NCI-H2107 treated with DMSO at 0.1 percent for 48 hours (cell line): Measurements from ENCODE around the gene GID8.

Experiments used
- DNase-seq: peaks from one replicate; lab custom pipeline; 2025; ENCODE audit not compliant: unreplicated experiment; lab: John Stamatoyannopoulos, UW

The GID8 gene

GRCh38 chr20:62941792-62942191 is 3.8 kb downstream of the GID8 start:
- DNase-seq = no peak

- no peak for DNase-seq
These were observed 4.5 kb downstream of the GID8 start for GRCh38 chr20:62942456-62942855.

- no peak for DNase-seq
These were observed 5.4 kb downstream of the GID8 start for GRCh38 chr20:62943396-62943795.

GRCh38 chr20:62944184-62944583 is 6.2 kb downstream of the GID8 start:
- DNase-seq = no peak

- no peak for DNase-seq
These were observed 6.8 kb downstream of the GID8 start for GRCh38 chr20:62944746-62945145.

- no peak for DNase-seq
These were observed 7.9 kb downstream of the GID8 start for GRCh38 chr20:62945771-62946339.

- no peak for DNase-seq
These were observed 9.0 kb downstream of the GID8 start for GRCh38 chr20:62946918-62947317.

GRCh38 chr20:62947532-62948300 is 9.8 kb downstream of the GID8 start:
- DNase-seq = no peak

GRCh38 chr20:62949153-62949821 is 11.3 kb downstream of the GID8 start:
- no peak for DNase-seq

GRCh38 chr20:62949962-62950361 is 12.0 kb downstream of the GID8 start:
- DNase-seq = no peak

- DNase-seq = no peak
These were observed 12.8 kb downstream of the GID8 start for GRCh38 chr20:62950741-62951140.

- no peak for DNase-seq
These were observed 13.4 kb downstream of the GID8 start for GRCh38 chr20:62951143-62951895.

GRCh38 chr20:62951896-62952372 is 14.0 kb downstream of the GID8 start:
- no peak for DNase-seq

GRCh38 chr20:62952373-62952967 is 14.5 kb downstream of the GID8 start, which contains the start of gene SLC17A9:
SLC17A9 (plus strand) TSS chr20:62952709; CDS start chr20:62952831, 122 bp downstream.
- no peak for DNase-seq

- DNase-seq = no peak
These were observed 15.3 kb downstream of the GID8 start for GRCh38 chr20:62952968-62953838.

- DNase-seq = peak; percentile 70
These were observed 16.1 kb downstream of the GID8 start for GRCh38 chr20:62953839-62954703.

- DNase-seq = no peak
These were observed 17.8 kb downstream of the GID8 start for GRCh38 chr20:62955519-62956386.
